SK-N-SH treated with all-trans-retinoic acid at 6 μM for 48 hours (cell line): ENCODE data around the gene CHMP2B.

Experiments
- ATAC-seq: fragments of 200-7000 bp; cut with Tn5 transposase; 3 replicates; pipeline ENCODE4 v1.9.1; 2020; ENCODE audit warnings: mild to moderate bottlenecking, moderate library complexity
- ARNTL ChIP-seq: fragments of 450-650 bp; formaldehyde crosslinking; IDR thresholded peaks from 2 replicates; pipeline ENCODE4 v1.5.0; 2020; ENCODE audit warnings: low read depth, mild to moderate bottlenecking, moderate library complexity, borderline replicate concordance
- BACH2 ChIP-seq: fragments of 250-450 bp; sonication (Bioruptor Pico); IDR thresholded peaks from 2 replicates; pipeline ENCODE4 v1.9.0; 2021; ENCODE audit warnings: mild to moderate bottlenecking, borderline replicate concordance
- CSDC2 ChIP-seq: fragments of 250-450 bp; sonication (Bioruptor Pico); IDR thresholded peaks from 2 replicates; pipeline ENCODE4 v1.5.0; 2020; ENCODE audit warnings: mild to moderate bottlenecking, moderate library complexity
- GLIS3 ChIP-seq: fragments of 250-450 bp; sonication (Bioruptor Pico); IDR thresholded peaks from 2 replicates; pipeline ENCODE4 v1.5.0; 2020; ENCODE audit warnings: mild to moderate bottlenecking, moderate library complexity
- ISL1 ChIP-seq: fragments of 250-450 bp; sonication (Bioruptor Pico); IDR thresholded peaks from 2 replicates; pipeline ENCODE4 v2.1.2; 2022; ENCODE audit warnings: mild to moderate bottlenecking, moderate library complexity
- OSR1 ChIP-seq: fragments of 250-450 bp; sonication (Bioruptor Pico); IDR thresholded peaks from 2 replicates; pipeline ENCODE4 v1.8.0; 2022; ENCODE audit warnings: moderate library complexity, mild to moderate bottlenecking, inconsistent platforms
- PPARA ChIP-seq: fragments of 250-450 bp; sonication (Bioruptor Pico); IDR thresholded peaks from 2 replicates; pipeline ENCODE4 v1.5.0; 2020; ENCODE audit warnings: mild to moderate bottlenecking, borderline replicate concordance
- SNAI2 ChIP-seq: fragments of 250-450 bp; sonication (Bioruptor Pico); IDR thresholded peaks from 2 replicates; pipeline ENCODE4 v1.5.0; 2020; ENCODE audit warnings: mild to moderate bottlenecking, moderate library complexity
- TOX ChIP-seq: fragments of 250-450 bp; sonication (Bioruptor Pico); IDR thresholded peaks from 2 replicates; pipeline ENCODE4 v1.8.0; 2021; ENCODE audit warnings: mild to moderate bottlenecking, moderate library complexity, borderline replicate concordance
- ZC3H10 ChIP-seq: fragments of 250-450 bp; sonication (Bioruptor Pico); IDR thresholded peaks from 2 replicates; pipeline ENCODE4 v1.5.1; 2021; ENCODE audit warnings: mild to moderate bottlenecking, moderate library complexity
- ZFP3 ChIP-seq: fragments of 250-450 bp; sonication (Bioruptor Pico); IDR thresholded peaks from 2 replicates; pipeline ENCODE4 v1.5.0; 2020; ENCODE audit warnings: mild to moderate bottlenecking, moderate library complexity
- ZFP30 ChIP-seq: fragments of 450-650 bp; formaldehyde crosslinking; IDR thresholded peaks from 2 replicates; pipeline ENCODE4 v1.5.0; 2022; ENCODE audit warnings: mild to moderate bottlenecking, moderate library complexity
- ZNF70 ChIP-seq: fragments of 450-650 bp; formaldehyde crosslinking; IDR thresholded peaks from 2 replicates; pipeline ENCODE4 v1.5.0; 2020; ENCODE audit warnings: mild to moderate bottlenecking, moderate library complexity
- ZNF8 ChIP-seq: fragments of 450-650 bp; formaldehyde crosslinking; IDR thresholded peaks from 2 replicates; pipeline ENCODE4 v1.5.0; 2020; ENCODE audit warnings: mild to moderate bottlenecking, moderate library complexity
- TF ChIP-seq, protein P1 (sequence below): fragments of 250-450 bp; sonication (Bioruptor Pico); IDR thresholded peaks from 2 replicates; pipeline ENCODE4 v1.5.0; 2020; ENCODE audit warnings: mild to moderate bottlenecking, moderate library complexity
- TF ChIP-seq, protein P2 (sequence below): fragments of 250-450 bp; sonication (Bioruptor Pico); IDR thresholded peaks from 2 replicates; pipeline ENCODE4 v1.8.0; 2021; ENCODE audit warnings: low read depth, mild to moderate bottlenecking, moderate library complexity, borderline replicate concordance
- TF ChIP-seq, protein P3 (sequence below): fragments of 250-450 bp; sonication (Bioruptor Pico); IDR thresholded peaks from 2 replicates; pipeline ENCODE4 v1.5.1; 2020; ENCODE audit warnings: low read depth, mild to moderate bottlenecking, moderate library complexity
- TF ChIP-seq, protein P4 (sequence below): fragments of 250-450 bp; sonication (Bioruptor Pico); IDR thresholded peaks from 2 replicates; pipeline ENCODE4 v1.5.1; 2021; ENCODE audit warnings: mild to moderate bottlenecking, moderate library complexity

CHMP2B gene

DNA sequence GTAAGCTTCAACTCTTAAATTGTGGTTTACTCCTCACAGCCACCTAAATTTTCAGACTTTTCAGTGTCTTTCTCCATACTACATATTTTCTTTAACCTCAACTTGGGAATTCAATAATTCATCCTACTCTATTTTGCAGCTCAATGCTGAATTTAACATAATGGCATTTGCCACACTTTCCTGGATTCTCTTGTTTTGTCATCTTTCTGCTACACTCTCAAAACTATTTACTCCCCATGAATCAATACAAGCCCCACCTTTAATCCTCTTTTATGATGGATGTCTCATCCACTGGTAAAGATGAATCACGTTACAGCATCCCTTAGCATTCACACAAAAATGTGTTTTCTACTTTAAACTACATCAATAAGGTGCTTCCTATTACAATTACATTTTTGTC, 19.6 kb upstream of the CHMP2B start:
- ATAC-seq, result no peak
- TF ChIP-seq BACH2 (CRISPR knock-in tag) (no peak), ISL1 (CRISPR knock-in tag) (no peak), ARNTL (no peak), SNAI2 (CRISPR knock-in tag) (no peak), CSDC2 (CRISPR knock-in tag) (no peak), OSR1 (CRISPR knock-in tag) (no peak), ZNF70 (CRISPR knock-in tag) (no peak), ZNF8 (no peak), ZC3H10 (CRISPR knock-in tag) (no peak), ZFP3 (no peak), GLIS3 (CRISPR knock-in tag) (no peak), ZFP30 (CRISPR knock-in tag) (no peak), TOX (CRISPR knock-in tag) (no peak)
- TF ChIP-seq, protein P1, sequence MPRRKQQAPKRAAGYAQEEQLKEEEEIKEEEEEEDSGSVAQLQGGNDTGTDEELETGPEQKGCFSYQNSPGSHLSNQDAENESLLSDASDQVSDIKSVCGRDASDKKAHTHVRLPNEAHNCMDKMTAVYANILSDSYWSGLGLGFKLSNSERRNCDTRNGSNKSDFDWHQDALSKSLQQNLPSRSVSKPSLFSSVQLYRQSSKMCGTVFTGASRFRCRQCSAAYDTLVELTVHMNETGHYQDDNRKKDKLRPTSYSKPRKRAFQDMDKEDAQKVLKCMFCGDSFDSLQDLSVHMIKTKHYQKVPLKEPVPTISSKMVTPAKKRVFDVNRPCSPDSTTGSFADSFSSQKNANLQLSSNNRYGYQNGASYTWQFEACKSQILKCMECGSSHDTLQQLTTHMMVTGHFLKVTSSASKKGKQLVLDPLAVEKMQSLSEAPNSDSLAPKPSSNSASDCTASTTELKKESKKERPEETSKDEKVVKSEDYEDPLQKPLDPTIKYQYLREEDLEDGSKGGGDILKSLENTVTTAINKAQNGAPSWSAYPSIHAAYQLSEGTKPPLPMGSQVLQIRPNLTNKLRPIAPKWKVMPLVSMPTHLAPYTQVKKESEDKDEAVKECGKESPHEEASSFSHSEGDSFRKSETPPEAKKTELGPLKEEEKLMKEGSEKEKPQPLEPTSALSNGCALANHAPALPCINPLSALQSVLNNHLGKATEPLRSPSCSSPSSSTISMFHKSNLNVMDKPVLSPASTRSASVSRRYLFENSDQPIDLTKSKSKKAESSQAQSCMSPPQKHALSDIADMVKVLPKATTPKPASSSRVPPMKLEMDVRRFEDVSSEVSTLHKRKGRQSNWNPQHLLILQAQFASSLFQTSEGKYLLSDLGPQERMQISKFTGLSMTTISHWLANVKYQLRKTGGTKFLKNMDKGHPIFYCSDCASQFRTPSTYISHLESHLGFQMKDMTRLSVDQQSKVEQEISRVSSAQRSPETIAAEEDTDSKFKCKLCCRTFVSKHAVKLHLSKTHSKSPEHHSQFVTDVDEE (CRISPR knock-in tag), result no peak
- TF ChIP-seq, protein P2, sequence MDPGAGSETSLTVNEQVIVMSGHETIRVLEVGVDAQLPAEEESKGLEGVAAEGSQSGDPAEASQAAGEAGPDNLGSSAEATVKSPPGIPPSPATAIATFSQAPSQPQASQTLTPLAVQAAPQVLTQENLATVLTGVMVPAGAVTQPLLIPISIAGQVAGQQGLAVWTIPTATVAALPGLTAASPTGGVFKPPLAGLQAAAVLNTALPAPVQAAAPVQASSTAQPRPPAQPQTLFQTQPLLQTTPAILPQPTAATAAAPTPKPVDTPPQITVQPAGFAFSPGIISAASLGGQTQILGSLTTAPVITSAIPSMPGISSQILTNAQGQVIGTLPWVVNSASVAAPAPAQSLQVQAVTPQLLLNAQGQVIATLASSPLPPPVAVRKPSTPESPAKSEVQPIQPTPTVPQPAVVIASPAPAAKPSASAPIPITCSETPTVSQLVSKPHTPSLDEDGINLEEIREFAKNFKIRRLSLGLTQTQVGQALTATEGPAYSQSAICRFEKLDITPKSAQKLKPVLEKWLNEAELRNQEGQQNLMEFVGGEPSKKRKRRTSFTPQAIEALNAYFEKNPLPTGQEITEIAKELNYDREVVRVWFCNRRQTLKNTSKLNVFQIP, result no peak
- TF ChIP-seq, protein P3, sequence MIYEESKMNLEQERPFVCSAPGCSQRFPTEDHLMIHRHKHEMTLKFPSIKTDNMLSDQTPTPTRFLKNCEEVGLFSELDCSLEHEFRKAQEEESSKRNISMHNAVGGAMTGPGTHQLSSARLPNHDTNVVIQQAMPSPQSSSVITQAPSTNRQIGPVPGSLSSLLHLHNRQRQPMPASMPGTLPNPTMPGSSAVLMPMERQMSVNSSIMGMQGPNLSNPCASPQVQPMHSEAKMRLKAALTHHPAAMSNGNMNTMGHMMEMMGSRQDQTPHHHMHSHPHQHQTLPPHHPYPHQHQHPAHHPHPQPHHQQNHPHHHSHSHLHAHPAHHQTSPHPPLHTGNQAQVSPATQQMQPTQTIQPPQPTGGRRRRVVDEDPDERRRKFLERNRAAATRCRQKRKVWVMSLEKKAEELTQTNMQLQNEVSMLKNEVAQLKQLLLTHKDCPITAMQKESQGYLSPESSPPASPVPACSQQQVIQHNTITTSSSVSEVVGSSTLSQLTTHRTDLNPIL (CRISPR knock-in tag), result no peak
- TF ChIP-seq, protein P4, sequence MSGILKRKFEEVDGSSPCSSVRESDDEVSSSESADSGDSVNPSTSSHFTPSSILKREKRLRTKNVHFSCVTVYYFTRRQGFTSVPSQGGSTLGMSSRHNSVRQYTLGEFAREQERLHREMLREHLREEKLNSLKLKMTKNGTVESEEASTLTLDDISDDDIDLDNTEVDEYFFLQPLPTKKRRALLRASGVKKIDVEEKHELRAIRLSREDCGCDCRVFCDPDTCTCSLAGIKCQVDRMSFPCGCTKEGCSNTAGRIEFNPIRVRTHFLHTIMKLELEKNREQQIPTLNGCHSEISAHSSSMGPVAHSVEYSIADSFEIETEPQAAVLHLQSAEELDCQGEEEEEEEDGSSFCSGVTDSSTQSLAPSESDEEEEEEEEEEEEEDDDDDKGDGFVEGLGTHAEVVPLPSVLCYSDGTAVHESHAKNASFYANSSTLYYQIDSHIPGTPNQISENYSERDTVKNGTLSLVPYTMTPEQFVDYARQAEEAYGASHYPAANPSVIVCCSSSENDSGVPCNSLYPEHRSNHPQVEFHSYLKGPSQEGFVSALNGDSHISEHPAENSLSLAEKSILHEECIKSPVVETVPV, result no peak

DNA sequence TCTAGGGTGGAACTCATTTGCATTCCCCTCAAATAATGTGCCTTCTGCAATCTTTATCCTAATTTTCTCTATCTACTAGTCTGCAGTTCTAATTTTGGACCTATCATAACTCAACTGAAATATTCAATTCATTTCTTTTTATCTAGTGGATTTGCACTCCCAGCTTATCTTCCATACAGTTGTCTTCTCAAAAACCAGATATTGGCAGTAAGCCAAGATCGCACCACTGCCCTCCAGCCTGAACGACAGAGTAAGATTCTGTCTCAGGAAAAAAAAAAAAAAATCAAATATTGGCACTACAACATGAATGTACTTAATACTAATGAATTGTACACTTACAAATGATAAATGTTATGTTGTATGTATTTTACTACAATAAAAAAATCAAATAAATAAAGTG, 18.0 kb upstream of the CHMP2B start:
- no peak for ATAC-seq
- TF ChIP-seq TOX (CRISPR knock-in tag) (no peak), ZFP30 (CRISPR knock-in tag) (no peak), PPARA (no peak), CSDC2 (CRISPR knock-in tag) (no peak), ZNF8 (no peak), BACH2 (CRISPR knock-in tag) (no peak)
- TF ChIP-seq, protein P3 (CRISPR knock-in tag), result no peak
- TF ChIP-seq, protein P1 (CRISPR knock-in tag), result no peak
- TF ChIP-seq, all 23 proteins: peak for 0

DNA sequence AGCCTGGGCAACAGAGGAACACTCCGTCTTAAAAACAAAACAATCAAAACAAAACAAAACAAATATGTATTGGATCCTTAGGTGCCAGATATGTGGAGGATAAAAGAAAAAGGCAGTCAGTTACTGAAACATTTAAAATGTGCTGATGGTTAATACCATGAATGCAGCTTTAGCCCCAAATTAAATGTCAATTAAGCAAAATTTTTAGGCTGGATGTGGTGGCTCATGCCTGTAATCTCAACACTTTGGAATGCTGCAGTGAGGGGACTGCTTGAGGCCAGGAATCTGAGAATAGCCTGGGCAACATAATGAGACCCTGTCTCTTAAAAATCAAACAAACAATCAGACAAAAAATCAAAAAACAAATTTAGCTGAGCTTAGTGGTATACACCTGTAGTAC, 8.5 kb upstream of the CHMP2B start:
- TF ChIP-seq, protein P2, result no peak
- TF ChIP-seq ARNTL, result no peak
- TF ChIP-seq, protein P3 (CRISPR knock-in tag), result no peak

More for the DNA sequence above, 8.5 kb upstream of the CHMP2B start:
- ATAC-seq, result no peak
